Karpas-422 (cell line): Measurements from ENCODE around the gene FASTK. TPM values are rescaled to one million over a fixed set of nuclear protein-coding genes. Genes with fewer than 3 reads are reported as not detected.

Experiments used
- total RNA-seq: library from RNA; depleted of rRNA; stranded (reverse); fragments of >200 nt; shearing (Covaris generic); gene quantifications from 2 replicates; pipeline ENCODE4 v1.2.3, GENCODE V29; 2014; ENCODE audit warnings: low replicate concordance; rRNA removed

The FASTK gene
- total RNA-seq, 1 experiment from 2014 or later: 48.8 TPM

Other genes with a start within 250 kb of the FASTK start
- not detected in 2 replicates for gene AOC1, start 228.3 kb downstream of the FASTK start, total RNA-seq
- 0.11 and 0.22 TPM in 2 replicates for gene KCNH2, start 102.5 kb downstream of the FASTK start, total RNA-seq
- 59.8 and 62.5 TPM in 2 replicates for gene NOS3, start 89.8 kb downstream of the FASTK start, total RNA-seq
- gene ATG9B, start 56.3 kb downstream of the FASTK start, total RNA-seq: 0.78 and 1.6 TPM in 2 replicates
- gene ABCB8, start 52.4 kb downstream of the FASTK start, total RNA-seq: 19.0 and 27.1 TPM in 2 replicates
- 4.5 and 6.2 TPM in 2 replicates for gene ASIC3, start 32.3 kb downstream of the FASTK start, total RNA-seq
- 13.6 and 33.0 TPM in 2 replicates for gene CDK5, start 22.9 kb downstream of the FASTK start, total RNA-seq
- gene SLC4A2, start 21.2 kb downstream of the FASTK start, total RNA-seq: 35.1 and 113 TPM in 2 replicates
- gene TMUB1, start 2.7 kb upstream of the FASTK start, total RNA-seq: 30.9 and 56.4 TPM in 2 replicates
- gene AGAP3, start 5.7 kb upstream of the FASTK start, total RNA-seq: 0.18 and 1.6 TPM in 2 replicates
- not detected in 2 replicates for gene GBX1, start 86.9 kb upstream of the FASTK start, total RNA-seq
- gene ASB10, start 106.4 kb upstream of the FASTK start, total RNA-seq: not detected in 2 replicates
- not detected in 2 replicates for gene H2BK1, start 129.7 kb upstream of the FASTK start, total RNA-seq
- gene ABCF2, start 146.4 kb upstream of the FASTK start, total RNA-seq: 31.2 and 48.6 TPM in 2 replicates
- 24.7 and 33.2 TPM in 2 replicates for gene CHPF2, start 151.7 kb upstream of the FASTK start, total RNA-seq
- gene SMARCD3, start 167.9 kb upstream of the FASTK start, total RNA-seq: 3.2 and 8.7 TPM in 2 replicates